Neural cell (in vitro differentiated cells): ENCODE results near the gene DNM3. TPM values are rescaled to one million over a fixed set of nuclear protein-coding genes. Genes with fewer than 3 reads are reported as not detected.

Experiments used
- H2AFZ ChIP-seq: fragments of 200-600, 300-800 bp; sonication (generic), shearing (Covaris generic); 2 replicates; pipeline ENCODE4 v1.6.0; 2014; ENCODE audit warnings: low read depth, mild to moderate bottlenecking, antibody characterized with exemption, low read length, moderate library complexity
- H3F3A ChIP-seq: fragments of 200-600 bp; shearing (Covaris generic); 2 replicates; pipeline ENCODE4 v1.6.1; 2016; ENCODE audit warnings: mild to moderate bottlenecking, moderate library complexity, mixed read lengths, antibody characterized with exemption, low read length; ENCODE audit not compliant: insufficient read depth, poor library complexity, severe bottlenecking
- H3K27ac ChIP-seq: fragments of 200-600, 300-800 bp; sonication (generic), shearing (Covaris generic); 2 replicates; pipeline ENCODE4 v1.5.1; 2014; ENCODE audit warnings: mild to moderate bottlenecking, low read length, moderate library complexity
- H3K27me3 ChIP-seq: fragments of 300-800, 200-600 bp; sonication (generic), shearing (Covaris generic); 2 replicates; pipeline ENCODE4 v1.6.0; 2014; ENCODE audit warnings: mild to moderate bottlenecking, low read depth, low read length, moderate library complexity; ENCODE audit not compliant: insufficient read depth
- H3K36me3 ChIP-seq: fragments of 300-800, 200-600 bp; sonication (generic), shearing (Covaris generic); 2 replicates; pipeline ENCODE4 v1.5.1; 2014; ENCODE audit warnings: mild to moderate bottlenecking, antibody characterized with exemption, low read length, moderate library complexity; ENCODE audit not compliant: insufficient read depth
- H3K4me2 ChIP-seq: fragments of 300-800, 200-600 bp; sonication (generic), shearing (Covaris generic); 2 replicates; pipeline ENCODE4 v1.6.0; 2014; ENCODE audit warnings: mild to moderate bottlenecking, low read length
- H3K4me3 ChIP-seq: fragments of 300-800, 200-600 bp; sonication (generic), shearing (Covaris generic); 2 replicates; pipeline ENCODE4 v1.5.1; 2014; ENCODE audit warnings: mild to moderate bottlenecking, low read length, moderate library complexity
- H3K79me2 ChIP-seq: fragments of 200-600 bp; shearing (Covaris generic); replicated peaks from 2 replicates; pipeline ENCODE4 v1.6.0; 2014; ENCODE audit warnings: mild to moderate bottlenecking, low read length, moderate library complexity; ENCODE audit not compliant: insufficient read depth
- H3K9ac ChIP-seq: fragments of 300-800, 200-600 bp; sonication (generic), shearing (Covaris generic); 2 replicates; pipeline ENCODE4 v1.6.1; 2016; ENCODE audit warnings: mild to moderate bottlenecking, low read length, mixed read lengths
- H3K9me2 ChIP-seq: fragments of 200-600 bp; shearing (Covaris generic); 2 replicates; pipeline ENCODE4 v1.6.1; 2016; ENCODE audit warnings: mild to moderate bottlenecking, low read length, mixed read lengths; ENCODE audit not compliant: insufficient read depth
- H3K9me3 ChIP-seq: fragments of 200-600, 300-800 bp; sonication (generic), shearing (Covaris generic); 2 replicates; pipeline ENCODE4 v1.6.1; 2016; ENCODE audit warnings: mild to moderate bottlenecking, mixed run types, low read length, moderate library complexity, mixed read lengths
- H4K20me1 ChIP-seq: fragments of 200-600 bp; shearing (Covaris generic); 2 replicates; pipeline ENCODE4 v1.6.1; 2016; ENCODE audit warnings: mild to moderate bottlenecking, mixed run types; ENCODE audit not compliant: insufficient read depth
- CTCF ChIP-seq: fragments of 450-650 bp; IDR thresholded peaks from 2 replicates; pipeline ENCODE4 v1.5.1; 2014; ENCODE audit warnings: antibody characterized with exemption, mild to moderate bottlenecking, moderate library complexity; ENCODE audit not compliant: poor library complexity, severe bottlenecking
- EP300 ChIP-seq: fragments of 450-650 bp; conservative IDR thresholded peaks from 2 replicates; pipeline ENCODE4 v1.6.1; 2014; ENCODE audit warnings: antibody characterized with exemption, mild to moderate bottlenecking, moderate library complexity; ENCODE audit not compliant: poor library complexity, severe bottlenecking
- EZH2 ChIP-seq: fragments of 200-600, 300-800 bp; shearing (Covaris generic), sonication (generic); IDR thresholded peaks from 2 replicates; pipeline ENCODE4 v1.6.1; 2014; ENCODE audit warnings: antibody characterized with exemption, low read length, borderline replicate concordance, mild to moderate bottlenecking; ENCODE audit not compliant: insufficient read depth, poor library complexity, severe bottlenecking
- MXI1 ChIP-seq: fragments of 450-650 bp; conservative IDR thresholded peaks from 2 replicates; pipeline ENCODE4 v1.6.1; 2014; ENCODE audit warnings: antibody characterized with exemption, mild to moderate bottlenecking; ENCODE audit not compliant: poor library complexity, severe bottlenecking
- POLR2AphosphoS5 ChIP-seq: IDR thresholded peaks from 2 replicates; pipeline ENCODE4 v1.6.1; 2012
- RAD21 ChIP-seq: fragments of 450-650 bp; conservative IDR thresholded peaks from 2 replicates; pipeline ENCODE4 v1.6.1; 2014; ENCODE audit warnings: antibody characterized with exemption, mild to moderate bottlenecking, moderate library complexity
- SMC3 ChIP-seq: fragments of 450-650 bp; conservative IDR thresholded peaks from 2 replicates; pipeline ENCODE4 v1.6.1; 2014; ENCODE audit warnings: antibody characterized with exemption, mild to moderate bottlenecking, moderate library complexity; ENCODE audit not compliant: poor library complexity
- polyA plus RNA-seq: library from polyadenylated mRNA; depleted of rRNA; stranded (reverse); fragments of >200 nt; gene quantifications from 2 replicates; pipeline ENCODE4 v1.2.3, GENCODE V29; 2014
- TF ChIP-seq, protein P1 (sequence below): IDR thresholded peaks from 2 replicates; pipeline ENCODE4 v1.6.1; 2012; ENCODE audit warnings: borderline replicate concordance

Gene DNM3
- polyA plus RNA-seq, 1 donor from 2014 or later: 37.1 TPM

- no peaks in the 10 kb centered on the region for H4K20me1 ChIP-seq
- no peak overlapping the region for H3K4me2 ChIP-seq
- TF ChIP-seq, protein P1, sequence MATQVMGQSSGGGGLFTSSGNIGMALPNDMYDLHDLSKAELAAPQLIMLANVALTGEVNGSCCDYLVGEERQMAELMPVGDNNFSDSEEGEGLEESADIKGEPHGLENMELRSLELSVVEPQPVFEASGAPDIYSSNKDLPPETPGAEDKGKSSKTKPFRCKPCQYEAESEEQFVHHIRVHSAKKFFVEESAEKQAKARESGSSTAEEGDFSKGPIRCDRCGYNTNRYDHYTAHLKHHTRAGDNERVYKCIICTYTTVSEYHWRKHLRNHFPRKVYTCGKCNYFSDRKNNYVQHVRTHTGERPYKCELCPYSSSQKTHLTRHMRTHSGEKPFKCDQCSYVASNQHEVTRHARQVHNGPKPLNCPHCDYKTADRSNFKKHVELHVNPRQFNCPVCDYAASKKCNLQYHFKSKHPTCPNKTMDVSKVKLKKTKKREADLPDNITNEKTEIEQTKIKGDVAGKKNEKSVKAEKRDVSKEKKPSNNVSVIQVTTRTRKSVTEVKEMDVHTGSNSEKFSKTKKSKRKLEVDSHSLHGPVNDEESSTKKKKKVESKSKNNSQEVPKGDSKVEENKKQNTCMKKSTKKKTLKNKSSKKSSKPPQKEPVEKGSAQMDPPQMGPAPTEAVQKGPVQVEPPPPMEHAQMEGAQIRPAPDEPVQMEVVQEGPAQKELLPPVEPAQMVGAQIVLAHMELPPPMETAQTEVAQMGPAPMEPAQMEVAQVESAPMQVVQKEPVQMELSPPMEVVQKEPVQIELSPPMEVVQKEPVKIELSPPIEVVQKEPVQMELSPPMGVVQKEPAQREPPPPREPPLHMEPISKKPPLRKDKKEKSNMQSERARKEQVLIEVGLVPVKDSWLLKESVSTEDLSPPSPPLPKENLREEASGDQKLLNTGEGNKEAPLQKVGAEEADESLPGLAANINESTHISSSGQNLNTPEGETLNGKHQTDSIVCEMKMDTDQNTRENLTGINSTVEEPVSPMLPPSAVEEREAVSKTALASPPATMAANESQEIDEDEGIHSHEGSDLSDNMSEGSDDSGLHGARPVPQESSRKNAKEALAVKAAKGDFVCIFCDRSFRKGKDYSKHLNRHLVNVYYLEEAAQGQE: no peak
- no peak for TF ChIP-seq POLR2AphosphoS5
- no peak for TF ChIP-seq MXI1
- H3K4me3 ChIP-seq: no peak overlapping the region
- no peaks in the 10 kb centered on the region for H3K9me2 ChIP-seq
- H3K36me3 ChIP-seq: no peaks in the 10 kb centered on the region
- H3K27ac ChIP-seq: no peak overlapping the region
- no peaks in the 10 kb centered on the region for H3K27me3 ChIP-seq
- H2AFZ ChIP-seq: no peak overlapping the region
- no peaks in the 10 kb centered on the region for H3K9me3 ChIP-seq
- H3F3A ChIP-seq: no peaks in the 10 kb centered on the region
- H3K79me2 ChIP-seq: no peaks in the 10 kb centered on the region
- no peak overlapping the region for H3K9ac ChIP-seq
Measured at GRCh38 chr1:172269084-172269483, 427.8 kb downstream of the DNM3 start.

GRCh38 chr1:172269644-172270043, 428.3 kb downstream of the DNM3 start:
- H3K9ac ChIP-seq: no peak overlapping the region
- H3K27me3 ChIP-seq: no peaks in the 10 kb centered on the region
- H3K36me3 ChIP-seq: no peaks in the 10 kb centered on the region
- no peak overlapping the region for H3K27ac ChIP-seq
- no peaks in the 10 kb centered on the region for H3K79me2 ChIP-seq
- H3K4me2 ChIP-seq: no peak overlapping the region
- no peaks in the 10 kb centered on the region for H3K9me3 ChIP-seq
- TF ChIP-seq CTCF (no peak), EZH2 (no peak), EP300 (no peak), SMC3 (no peak), MXI1 (no peak), RAD21 (no peak)
- TF ChIP-seq, protein P1: no peak
- no peaks in the 10 kb centered on the region for H3F3A ChIP-seq
- no peaks in the 10 kb centered on the region for H4K20me1 ChIP-seq
- H3K4me3 ChIP-seq: no peak overlapping the region
- no peak overlapping the region for H2AFZ ChIP-seq
- no peaks in the 10 kb centered on the region for H3K9me2 ChIP-seq
